Measurements from ENCODE around the gene ZNF516. TPM values are rescaled to one million over a fixed set of nuclear protein-coding genes. Genes with fewer than 3 reads are reported as not detected.

Gene ZNF516
- polyA plus RNA-seq, 2 of the 4 experiments (the other 2 are of a cell fraction) = 3.9 to 4.9 TPM

DNA sequence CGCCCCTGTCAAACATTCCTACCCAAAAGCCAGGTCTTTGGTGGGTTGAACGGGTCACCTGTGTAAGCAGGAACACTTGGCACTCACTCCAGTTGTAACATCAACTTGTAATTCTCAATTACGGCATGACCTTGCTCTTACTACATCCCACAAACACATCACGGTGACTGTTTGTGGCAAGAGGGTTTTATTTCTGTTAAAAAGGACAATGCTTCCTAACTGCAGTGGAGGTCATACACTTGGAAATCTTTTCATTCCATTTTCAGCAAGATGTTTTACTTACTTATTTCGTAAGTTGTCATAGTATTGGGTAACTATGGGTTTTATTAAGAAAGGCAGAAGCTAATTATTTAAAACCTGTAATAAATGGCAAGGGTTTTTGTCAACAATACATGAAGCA, 126.1 kb downstream of the ZNF516 start:
- FAIRE-seq (no peak), DNase-seq (ENCODE audit: low read depth in 1 of 2, low spot score in 1 of 2) (no peak), ATAC-seq (no peak)
- WGBS (ENCODE audit: missing lambda C conversion rate) = 73% methylated on average over 5 of the region's 5 CpGs
- no peak overlapping the region for H3K4me2 ChIP-seq
- H3K4me1 ChIP-seq = no peaks in the 10 kb centered on the region
- ChIA-PET POLR2A (no interaction called here), CTCF (no interaction called here)
- no peak overlapping the region for H3K27ac ChIP-seq
- H3K9me3 ChIP-seq = no peaks in the 10 kb centered on the region
- TF ChIP-seq EHF (CRISPR knock-in tag; IDR thresholded peaks at IDR 0.05) (no peak), HEYL (CRISPR knock-in tag; IDR thresholded peaks at IDR 0.05) (no peak), HOXA7 (CRISPR knock-in tag; IDR thresholded peaks at IDR 0.05) (no peak), ESRRA (IDR thresholded peaks at IDR 0.05; ENCODE audit: borderline replicate concordance, low read length) (no peak), HOXB13 (CRISPR knock-in tag; IDR thresholded peaks at IDR 0.05; ENCODE audit: low read depth) (no peak), CEBPB (IDR thresholded peaks at IDR 0.05) (no peak), HDAC2 (IDR thresholded peaks at IDR 0.05) (no peak), JUN (IDR thresholded peaks at IDR 0.05) (no peak), FOSB (CRISPR knock-in tag; IDR thresholded peaks at IDR 0.05) (no peak), SREBF2 (IDR thresholded peaks at IDR 0.05) (no peak), PHF8 (IDR thresholded peaks at IDR 0.05; ENCODE audit: borderline replicate concordance, low read depth) (no peak), ZFP36 (IDR thresholded peaks at IDR 0.05; ENCODE audit: borderline replicate concordance, partially characterized antibody) (no peak), MAFK (IDR thresholded peaks at IDR 0.05; ENCODE audit: partially characterized antibody) (no peak), BHLHE40 (IDR thresholded peaks at IDR 0.05; ENCODE audit: low read depth, low read length) (no peak), MYC (IDR thresholded peaks at IDR 0.05; ENCODE audit: borderline replicate concordance, low read length) (no peak), POLR2A (IDR thresholded peaks at IDR 0.05; ENCODE audit: low read length) (no peak), KDM5A (IDR thresholded peaks at IDR 0.05) (no peak)
- TF ChIP-seq, protein P1, sequence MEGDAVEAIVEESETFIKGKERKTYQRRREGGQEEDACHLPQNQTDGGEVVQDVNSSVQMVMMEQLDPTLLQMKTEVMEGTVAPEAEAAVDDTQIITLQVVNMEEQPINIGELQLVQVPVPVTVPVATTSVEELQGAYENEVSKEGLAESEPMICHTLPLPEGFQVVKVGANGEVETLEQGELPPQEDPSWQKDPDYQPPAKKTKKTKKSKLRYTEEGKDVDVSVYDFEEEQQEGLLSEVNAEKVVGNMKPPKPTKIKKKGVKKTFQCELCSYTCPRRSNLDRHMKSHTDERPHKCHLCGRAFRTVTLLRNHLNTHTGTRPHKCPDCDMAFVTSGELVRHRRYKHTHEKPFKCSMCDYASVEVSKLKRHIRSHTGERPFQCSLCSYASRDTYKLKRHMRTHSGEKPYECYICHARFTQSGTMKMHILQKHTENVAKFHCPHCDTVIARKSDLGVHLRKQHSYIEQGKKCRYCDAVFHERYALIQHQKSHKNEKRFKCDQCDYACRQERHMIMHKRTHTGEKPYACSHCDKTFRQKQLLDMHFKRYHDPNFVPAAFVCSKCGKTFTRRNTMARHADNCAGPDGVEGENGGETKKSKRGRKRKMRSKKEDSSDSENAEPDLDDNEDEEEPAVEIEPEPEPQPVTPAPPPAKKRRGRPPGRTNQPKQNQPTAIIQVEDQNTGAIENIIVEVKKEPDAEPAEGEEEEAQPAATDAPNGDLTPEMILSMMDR (IDR thresholded peaks at IDR 0.05) = no peak
- TF ChIP-seq, protein P2, sequence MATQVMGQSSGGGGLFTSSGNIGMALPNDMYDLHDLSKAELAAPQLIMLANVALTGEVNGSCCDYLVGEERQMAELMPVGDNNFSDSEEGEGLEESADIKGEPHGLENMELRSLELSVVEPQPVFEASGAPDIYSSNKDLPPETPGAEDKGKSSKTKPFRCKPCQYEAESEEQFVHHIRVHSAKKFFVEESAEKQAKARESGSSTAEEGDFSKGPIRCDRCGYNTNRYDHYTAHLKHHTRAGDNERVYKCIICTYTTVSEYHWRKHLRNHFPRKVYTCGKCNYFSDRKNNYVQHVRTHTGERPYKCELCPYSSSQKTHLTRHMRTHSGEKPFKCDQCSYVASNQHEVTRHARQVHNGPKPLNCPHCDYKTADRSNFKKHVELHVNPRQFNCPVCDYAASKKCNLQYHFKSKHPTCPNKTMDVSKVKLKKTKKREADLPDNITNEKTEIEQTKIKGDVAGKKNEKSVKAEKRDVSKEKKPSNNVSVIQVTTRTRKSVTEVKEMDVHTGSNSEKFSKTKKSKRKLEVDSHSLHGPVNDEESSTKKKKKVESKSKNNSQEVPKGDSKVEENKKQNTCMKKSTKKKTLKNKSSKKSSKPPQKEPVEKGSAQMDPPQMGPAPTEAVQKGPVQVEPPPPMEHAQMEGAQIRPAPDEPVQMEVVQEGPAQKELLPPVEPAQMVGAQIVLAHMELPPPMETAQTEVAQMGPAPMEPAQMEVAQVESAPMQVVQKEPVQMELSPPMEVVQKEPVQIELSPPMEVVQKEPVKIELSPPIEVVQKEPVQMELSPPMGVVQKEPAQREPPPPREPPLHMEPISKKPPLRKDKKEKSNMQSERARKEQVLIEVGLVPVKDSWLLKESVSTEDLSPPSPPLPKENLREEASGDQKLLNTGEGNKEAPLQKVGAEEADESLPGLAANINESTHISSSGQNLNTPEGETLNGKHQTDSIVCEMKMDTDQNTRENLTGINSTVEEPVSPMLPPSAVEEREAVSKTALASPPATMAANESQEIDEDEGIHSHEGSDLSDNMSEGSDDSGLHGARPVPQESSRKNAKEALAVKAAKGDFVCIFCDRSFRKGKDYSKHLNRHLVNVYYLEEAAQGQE (IDR thresholded peaks at IDR 0.05) = no peak
- TF ChIP-seq, protein P3, sequence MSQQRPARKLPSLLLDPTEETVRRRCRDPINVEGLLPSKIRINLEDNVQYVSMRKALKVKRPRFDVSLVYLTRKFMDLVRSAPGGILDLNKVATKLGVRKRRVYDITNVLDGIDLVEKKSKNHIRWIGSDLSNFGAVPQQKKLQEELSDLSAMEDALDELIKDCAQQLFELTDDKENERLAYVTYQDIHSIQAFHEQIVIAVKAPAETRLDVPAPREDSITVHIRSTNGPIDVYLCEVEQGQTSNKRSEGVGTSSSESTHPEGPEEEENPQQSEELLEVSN (IDR thresholded peaks at IDR 0.05; ENCODE audit: borderline replicate concordance, low read depth) = no peak
- no peak overlapping the region for H3K4me3 ChIP-seq

DNA sequence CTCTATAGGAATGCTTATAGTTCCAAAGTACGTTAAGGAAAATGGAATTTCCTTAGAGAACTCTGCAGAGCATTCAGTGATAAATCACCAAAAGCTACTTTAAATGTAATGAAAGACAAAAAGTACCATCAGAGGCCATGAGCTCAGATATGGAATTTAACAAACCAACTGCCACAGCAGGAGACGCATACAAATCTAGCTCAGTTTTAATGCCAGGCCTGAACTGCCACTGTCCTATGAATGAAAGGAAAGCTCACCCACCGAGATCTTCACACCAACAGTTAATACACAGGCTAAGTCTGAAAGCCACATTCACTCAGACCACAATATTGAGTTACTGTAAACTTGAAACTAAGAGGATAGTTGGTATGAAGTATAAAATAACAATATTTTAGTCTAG, 126.8 kb downstream of the ZNF516 start:
- Histone ChIP-seq H3K4me3 (no peak overlapping the region), H3K4me2 (no peak overlapping the region), H3K4me1 (no peaks in the 10 kb centered on the region), H3K9me3 (no peaks in the 10 kb centered on the region), H3K27ac (no peak overlapping the region)
- ChIA-PET CTCF (no interaction called here), POLR2A (no interaction called here)
- no peak for ATAC-seq
- WGBS (ENCODE audit: missing lambda C conversion rate) = 78% methylated on average over 3 of the region's 3 CpGs
- TF ChIP-seq HOXB5 (CRISPR knock-in tag; IDR thresholded peaks at IDR 0.05) = no peak
- TF ChIP-seq, protein P4, sequence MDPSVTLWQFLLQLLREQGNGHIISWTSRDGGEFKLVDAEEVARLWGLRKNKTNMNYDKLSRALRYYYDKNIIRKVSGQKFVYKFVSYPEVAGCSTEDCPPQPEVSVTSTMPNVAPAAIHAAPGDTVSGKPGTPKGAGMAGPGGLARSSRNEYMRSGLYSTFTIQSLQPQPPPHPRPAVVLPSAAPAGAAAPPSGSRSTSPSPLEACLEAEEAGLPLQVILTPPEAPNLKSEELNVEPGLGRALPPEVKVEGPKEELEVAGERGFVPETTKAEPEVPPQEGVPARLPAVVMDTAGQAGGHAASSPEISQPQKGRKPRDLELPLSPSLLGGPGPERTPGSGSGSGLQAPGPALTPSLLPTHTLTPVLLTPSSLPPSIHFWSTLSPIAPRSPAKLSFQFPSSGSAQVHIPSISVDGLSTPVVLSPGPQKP (IDR thresholded peaks at IDR 0.05; ENCODE audit: low read depth, low read length) = no peak
- TF ChIP-seq ZFP36 (IDR thresholded peaks at IDR 0.05; ENCODE audit: borderline replicate concordance, partially characterized antibody) = no peak
- TF ChIP-seq POLR2AphosphoS2 (conservative IDR thresholded peaks at IDR 0.05; ENCODE audit: low read length) = no peak
- no peak for DNase-seq (ENCODE audit: low read depth in 1 of 2, low spot score in 1 of 2)
- no peak for FAIRE-seq

Data from A549 (cell line).